Cardiac muscle cell (in vitro differentiated cells and primary cell): Measurements from ENCODE around the gene PACSIN2. TPM values are rescaled to one million over a fixed set of nuclear protein-coding genes. Genes with fewer than 3 reads are reported as not detected.

ENCODE experiments used
- DNase-seq, 2 donors: peaks; one replicate each; pipeline versions ENCODE4 v3.0.0 to v3.0.0-alpha.2; 2010 to 2017; ENCODE audit warnings: low read depth in 1 of 2, low spot score in 1 of 2
- H3K27ac ChIP-seq: fragments of 200-600 bp; sonication (generic); 2 replicates; pipeline ENCODE4 v1.5.1; 2016
- H3K27me3 ChIP-seq: fragments of 200-600 bp; sonication (generic); 2 replicates; pipeline ENCODE4 v1.6.0; 2016; ENCODE audit warnings: control low read depth
- H3K36me3 ChIP-seq: fragments of 200-600 bp; sonication (generic); 2 replicates; pipeline ENCODE4 v1.5.1; 2016; ENCODE audit warnings: control low read depth
- H3K4me1 ChIP-seq: fragments of 200-600 bp; sonication (generic); 2 replicates; pipeline ENCODE4 v1.8.1; 2017; ENCODE audit warnings: low read depth, mild to moderate bottlenecking, mixed run types
- H3K4me3 ChIP-seq: fragments of 200-600 bp; sonication (generic); 2 replicates; pipeline ENCODE4 v1.5.1; 2016; ENCODE audit warnings: mild to moderate bottlenecking
- H3K9me3 ChIP-seq: fragments of 200-600 bp; sonication (generic); 2 replicates; pipeline ENCODE4 v1.5.1; 2017; ENCODE audit warnings: low read depth, mild to moderate bottlenecking, control low read depth
- polyA plus RNA-seq: library from polyadenylated mRNA; unstranded; fragments of >200 nt; fragmentation: Nextera tagmentation; extraction: Ambion mirVana; gene quantifications from 2 replicates; pipeline ENCODE4 v1.2.1, GENCODE V29; 2016
- total RNA-seq: library from RNA; depleted of rRNA; stranded (reverse); fragments of >200 nt; gene quantifications from 2 replicates; pipeline ENCODE4 v1.2.3, GENCODE V29; 2016
- TF ChIP-seq, protein P1 (sequence below): IDR thresholded peaks from 2 replicates; pipeline ENCODE4 v1.5.1; 2012; ENCODE audit warnings: low read depth, mild to moderate bottlenecking, low read length

Gene PACSIN2
- total and polyA plus RNA-seq, 2 experiments from 2014 or later = 67.7 to 70.5 TPM

DNA sequence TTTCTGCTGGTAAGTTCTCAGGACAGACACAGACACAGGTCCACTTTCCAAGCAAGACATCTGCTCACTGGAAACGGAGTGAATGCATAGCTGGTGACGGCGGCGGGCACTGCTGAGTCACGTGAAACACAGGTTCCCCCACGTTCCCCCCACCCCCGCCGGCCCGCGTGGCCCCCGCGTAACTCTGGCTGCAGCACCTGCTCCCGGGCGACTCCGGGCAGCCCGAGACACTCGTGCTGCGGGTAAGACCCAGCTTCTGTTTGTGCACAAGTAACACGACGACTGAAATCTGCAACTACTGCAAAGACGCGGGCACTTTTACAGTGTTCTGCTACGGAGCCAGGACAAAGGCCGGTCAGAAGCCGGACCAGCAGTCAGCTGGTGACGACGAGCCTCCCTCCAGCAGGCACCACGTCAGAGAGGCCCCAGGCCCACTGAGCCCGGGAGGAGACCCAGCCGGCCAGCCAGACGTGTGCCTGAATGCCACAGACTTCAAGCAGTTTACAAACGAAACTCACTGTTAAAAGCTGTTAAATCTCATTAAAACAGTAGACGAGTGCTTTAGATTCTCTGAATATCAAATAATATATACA, 145.0 kb downstream of the PACSIN2 start:
- Histone ChIP-seq H3K9me3 (no peaks in the 10 kb centered on the region), H3K4me1 (no peaks in the 10 kb centered on the region), H3K27me3 (no peaks in the 10 kb centered on the region), H3K36me3 (peaks cover 13% of the 10 kb centered on the region), H3K4me3 (no peak overlapping the region), H3K27ac (no peak overlapping the region)
- TF ChIP-seq, protein P1, sequence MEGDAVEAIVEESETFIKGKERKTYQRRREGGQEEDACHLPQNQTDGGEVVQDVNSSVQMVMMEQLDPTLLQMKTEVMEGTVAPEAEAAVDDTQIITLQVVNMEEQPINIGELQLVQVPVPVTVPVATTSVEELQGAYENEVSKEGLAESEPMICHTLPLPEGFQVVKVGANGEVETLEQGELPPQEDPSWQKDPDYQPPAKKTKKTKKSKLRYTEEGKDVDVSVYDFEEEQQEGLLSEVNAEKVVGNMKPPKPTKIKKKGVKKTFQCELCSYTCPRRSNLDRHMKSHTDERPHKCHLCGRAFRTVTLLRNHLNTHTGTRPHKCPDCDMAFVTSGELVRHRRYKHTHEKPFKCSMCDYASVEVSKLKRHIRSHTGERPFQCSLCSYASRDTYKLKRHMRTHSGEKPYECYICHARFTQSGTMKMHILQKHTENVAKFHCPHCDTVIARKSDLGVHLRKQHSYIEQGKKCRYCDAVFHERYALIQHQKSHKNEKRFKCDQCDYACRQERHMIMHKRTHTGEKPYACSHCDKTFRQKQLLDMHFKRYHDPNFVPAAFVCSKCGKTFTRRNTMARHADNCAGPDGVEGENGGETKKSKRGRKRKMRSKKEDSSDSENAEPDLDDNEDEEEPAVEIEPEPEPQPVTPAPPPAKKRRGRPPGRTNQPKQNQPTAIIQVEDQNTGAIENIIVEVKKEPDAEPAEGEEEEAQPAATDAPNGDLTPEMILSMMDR = no peak
- no peak for DNase-seq

DNA sequence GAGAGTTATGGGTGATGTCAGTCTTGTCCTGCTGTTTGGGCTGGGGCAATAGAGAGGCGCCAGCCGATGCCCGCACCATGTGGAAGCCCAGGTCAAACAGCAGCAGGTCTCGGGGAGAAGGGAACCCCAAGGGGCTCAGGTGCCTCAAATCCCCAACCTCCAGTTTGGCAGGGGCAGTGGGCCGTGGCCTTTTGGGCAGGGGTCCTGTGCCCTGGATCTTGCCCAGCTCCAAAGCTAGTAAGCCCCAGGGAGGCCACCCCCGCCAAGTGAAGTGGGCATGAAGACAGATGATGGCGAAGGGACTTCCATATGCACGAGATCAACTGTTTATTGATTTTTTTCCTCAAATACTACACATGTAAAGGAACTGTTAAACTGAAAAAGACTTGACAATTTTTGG, 145.5 kb downstream of the PACSIN2 start:
- no peaks in the 10 kb centered on the region for H3K4me1 ChIP-seq
- no peak overlapping the region for H3K4me3 ChIP-seq
- DNase-seq = no peak
- no peaks in the 10 kb centered on the region for H3K9me3 ChIP-seq
- peaks cover 13% of the 10 kb centered on the region for H3K36me3 ChIP-seq
- no peak overlapping the region for H3K27ac ChIP-seq
- no peaks in the 10 kb centered on the region for H3K27me3 ChIP-seq
- TF ChIP-seq, protein P1 = no peak

DNA sequence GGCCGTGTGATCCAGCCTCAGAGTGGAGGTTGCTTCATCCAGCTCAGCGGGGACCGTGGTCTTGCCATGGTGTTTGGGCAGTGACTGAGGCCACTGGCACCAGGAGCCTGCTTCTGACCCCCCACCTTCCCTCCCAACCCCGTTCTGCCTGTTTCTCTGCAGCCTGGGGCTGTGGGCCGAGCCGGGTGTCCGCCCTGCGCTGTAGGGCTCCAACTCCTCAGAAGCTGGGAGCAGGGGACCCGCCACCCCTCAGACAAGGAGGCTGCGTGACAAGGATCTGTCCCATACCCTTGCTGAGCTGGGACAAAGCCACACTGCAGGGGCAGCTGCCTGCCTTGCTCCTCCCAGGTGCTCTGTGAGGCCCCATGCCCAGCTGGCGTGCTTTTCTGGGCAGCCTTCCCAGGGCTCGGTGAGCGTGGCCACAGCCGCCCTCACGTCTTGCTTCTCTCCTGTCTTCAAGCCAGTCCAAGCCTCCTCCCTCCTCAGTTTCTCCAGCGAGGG, 146.1 kb downstream of the PACSIN2 start:
- H3K4me3 ChIP-seq = no peak overlapping the region
- no peaks in the 10 kb centered on the region for H3K27me3 ChIP-seq
- no peaks in the 10 kb centered on the region for H3K4me1 ChIP-seq
- H3K9me3 ChIP-seq = no peaks in the 10 kb centered on the region
- peak in 1 of 2 donors; percentile 28 for DNase-seq
- peak overlapping the region; percentile 39 for H3K27ac ChIP-seq
- TF ChIP-seq, protein P1 = no peak
- H3K36me3 ChIP-seq = peaks cover 13% of the 10 kb centered on the region

DNA sequence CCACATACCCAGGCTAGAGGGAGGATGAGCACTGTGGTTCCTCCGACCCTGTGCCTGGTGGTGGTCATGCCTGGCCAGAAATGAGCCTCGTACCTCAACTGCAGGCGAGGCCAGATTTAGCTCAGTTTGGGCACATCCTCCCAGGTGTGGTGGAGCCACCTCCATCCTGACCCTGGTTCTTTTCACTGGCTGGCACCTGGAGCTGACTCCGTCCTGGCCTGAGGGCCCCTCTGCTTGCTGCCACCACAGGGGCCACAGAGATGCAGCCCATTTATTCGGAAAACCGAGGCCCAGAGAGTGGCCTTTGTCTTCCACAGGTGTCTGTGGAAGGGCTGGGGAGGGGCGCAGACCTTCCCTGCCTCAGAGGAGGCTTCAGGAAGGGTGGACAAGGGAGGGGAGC, 148.8 kb downstream of the PACSIN2 start:
- Histone ChIP-seq H3K36me3 (peaks cover 3% of the 10 kb centered on the region), H3K27me3 (no peaks in the 10 kb centered on the region), H3K4me1 (no peaks in the 10 kb centered on the region), H3K4me3 (no peak overlapping the region), H3K9me3 (no peaks in the 10 kb centered on the region), H3K27ac (no peak overlapping the region)
- TF ChIP-seq, protein P1 = no peak
- DNase-seq = no peak

DNA sequence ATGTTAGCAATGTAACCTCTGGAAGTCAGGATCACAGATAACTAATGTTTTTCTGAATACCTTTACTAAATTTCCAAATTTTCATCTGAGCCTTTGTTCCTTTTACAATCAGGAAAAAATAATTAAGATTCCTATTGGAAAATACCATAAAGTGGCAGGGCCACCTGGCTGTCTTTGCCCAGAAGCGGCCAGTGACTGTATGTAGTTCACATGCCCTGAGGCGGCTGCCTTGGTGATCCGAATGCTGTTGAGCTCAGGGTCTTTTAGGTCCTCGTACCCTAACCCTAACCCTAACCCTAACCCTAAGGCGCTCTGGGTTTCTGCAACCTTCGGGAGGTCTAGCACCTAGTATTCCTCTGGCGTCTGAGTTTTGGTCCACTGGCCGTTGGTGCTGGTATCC, 149.4 kb downstream of the PACSIN2 start:
- H3K4me1 ChIP-seq = no peaks in the 10 kb centered on the region
- DNase-seq = no peak
- TF ChIP-seq, protein P1 = no peak

More for the DNA sequence above, 149.4 kb downstream of the PACSIN2 start:
- H3K9me3 ChIP-seq = no peaks in the 10 kb centered on the region
- H3K27ac ChIP-seq = no peak overlapping the region
- H3K4me3 ChIP-seq = no peak overlapping the region
- no peaks in the 10 kb centered on the region for H3K27me3 ChIP-seq
- peaks cover under 1% of the 10 kb centered on the region for H3K36me3 ChIP-seq
